SK-N-SH (cell line): ENCODE data around the gene RICTOR. TPM values are rescaled to one million over a fixed set of nuclear protein-coding genes. Genes with fewer than 3 reads are reported as not detected.

Source experiments
- CTCF ChIA-PET: fragments of 300-600, 350-600 bp; formaldehyde crosslinking; extraction: SDS; loops from one replicate; lab custom pipeline; 2021; lab: Yijun Ruan, JAX
- POLR2A ChIA-PET: fragments of 350-600 bp; sonication (Branson Sonifier 250); formaldehyde crosslinking; extraction: SDS; loops from one replicate; lab custom pipeline; 2020; ENCODE audit warnings: antibody characterized with exemption, inconsistent platforms; lab: Yijun Ruan, JAX
- DNase-seq: peaks from one replicate; pipeline ENCODE4 v3.0.0; 2012
- H2AFZ ChIP-seq: fragments of 200-600 bp; sonication (generic); 2 replicates; pipeline ENCODE4 v1.8.1; 2016; ENCODE audit warnings: antibody characterized with exemption, mild to moderate bottlenecking, low read depth
- H3F3A ChIP-seq: fragments of 200-600 bp; sonication (generic); replicated peaks from 2 replicates; pipeline ENCODE3; 2016; ENCODE audit warnings: antibody characterized with exemption, mild to moderate bottlenecking; ENCODE audit not compliant: insufficient read depth
- H3K27ac ChIP-seq, 2 experiments: fragments of 200-500 bp in 1 of 2; fragments of 200-600 bp in 1 of 2; sonication (Bioruptor generic) in 1 of 2; sonication (generic), shearing (Covaris generic) in 1 of 2; 2 replicates each; pipeline versions ENCODE4 v1.5.1 to v1.6.1; 2014 to 2016; ENCODE audit warnings: low read depth in 2 of 2, inconsistent platforms in 1 of 2, low read length in 1 of 2, mild to moderate bottlenecking in 1 of 2, mixed read lengths in 1 of 2
- H3K27me3 ChIP-seq: fragments of 200-600 bp; sonication (generic), shearing (Covaris generic); 2 replicates; pipeline ENCODE4 v1.6.1; 2016; ENCODE audit warnings: mixed run types; ENCODE audit not compliant: insufficient read depth
- H3K36me3 ChIP-seq, 2 experiments: fragments of 200-500 bp in 1 of 2; fragments of 200-600 bp in 1 of 2; sonication (Bioruptor generic) in 1 of 2; sonication (generic) in 1 of 2; replicated peaks in 1 of 2; 2 replicates each; pipeline versions ENCODE3 to v1.5.1; 2014 to 2016; ENCODE audit warnings: low read length in 1 of 2, mild to moderate bottlenecking in 1 of 2; ENCODE audit not compliant: insufficient read depth in 2 of 2, control insufficient read depth in 1 of 2
- H3K4me1 ChIP-seq, 2 experiments: fragments of 200-500 bp in 1 of 2; fragments of 200-600 bp in 1 of 2; sonication (Bioruptor generic) in 1 of 2; sonication (generic), shearing (Covaris generic) in 1 of 2; 2 replicates each; pipeline versions ENCODE4 v1.5.1 to v1.6.1; 2014 to 2016; ENCODE audit warnings: low read depth in 1 of 2, low read length in 1 of 2, mixed run types in 1 of 2; ENCODE audit not compliant: insufficient read depth in 2 of 2, control insufficient read depth in 1 of 2
- H3K4me2 ChIP-seq: fragments of 200-600 bp; sonication (generic), shearing (Covaris generic); 2 replicates; pipeline ENCODE4 v1.6.1; 2017; ENCODE audit warnings: mixed run types
- H3K4me3 ChIP-seq, 2 experiments: fragments of 200-500 bp in 1 of 2; fragments of 200-600 bp in 1 of 2; sonication (Bioruptor generic) in 1 of 2; sonication (generic), shearing (Covaris generic) in 1 of 2; 2 replicates each; pipeline versions ENCODE4 v1.5.1 to v1.8.1; 2014 to 2016; ENCODE audit warnings: low read depth in 2 of 2, inconsistent platforms in 1 of 2, low read length in 1 of 2, mild to moderate bottlenecking in 1 of 2, mixed read lengths in 1 of 2, moderate library complexity in 1 of 2
- H3K79me2 ChIP-seq: fragments of 200-600 bp; sonication (generic); 2 replicates; pipeline ENCODE4 v1.8.1; 2017; ENCODE audit warnings: mild to moderate bottlenecking; ENCODE audit not compliant: insufficient read depth
- H3K9ac ChIP-seq: fragments of 200-600 bp; sonication (generic); 2 replicates; pipeline ENCODE4 v1.6.1; 2017; ENCODE audit warnings: mixed run types
- H3K9me2 ChIP-seq: fragments of 200-600 bp; sonication (generic); 2 replicates; pipeline ENCODE4 v1.6.1; 2017; ENCODE audit warnings: mixed run types
- H3K9me3 ChIP-seq: fragments of 200-600 bp; sonication (generic); 2 replicates; pipeline ENCODE4 v1.6.1; 2017; ENCODE audit warnings: mixed run types, mild to moderate bottlenecking, moderate library complexity
- H4K20me1 ChIP-seq: fragments of 200-600 bp; sonication (generic); 2 replicates; pipeline ENCODE4 v1.6.1; 2017; ENCODE audit warnings: mild to moderate bottlenecking, mixed run types; ENCODE audit not compliant: insufficient read depth
- CHD2 ChIP-seq: fragments of 150-350 bp; IDR thresholded peaks from 2 replicates; pipeline ENCODE4 v1.6.1; 2018; ENCODE audit warnings: low read length; ENCODE audit not compliant: partially characterized antibody
- ELF1 ChIP-seq: IDR thresholded peaks from 2 replicates; pipeline ENCODE4 v1.4.0; 2012
- EZH2phosphoT487 ChIP-seq: fragments of 200-600 bp; sonication (generic); IDR thresholded peaks from 2 replicates; pipeline ENCODE4 v1.6.1; 2017; ENCODE audit warnings: low read depth, mixed run types, mild to moderate bottlenecking, antibody characterized with exemption, moderate library complexity, borderline replicate concordance
- FOXM1 ChIP-seq: IDR thresholded peaks from 2 replicates; pipeline ENCODE4 v1.4.0; 2012; ENCODE audit warnings: low read depth, mild to moderate bottlenecking
- GATA2 ChIP-seq: sonication (generic); formaldehyde crosslinking; IDR thresholded peaks from 2 replicates; pipeline ENCODE4 v1.5.0; 2020; ENCODE audit warnings: mild to moderate bottlenecking, missing genetic modification reagents
- JUND ChIP-seq: IDR thresholded peaks from 2 replicates; pipeline ENCODE4 v1.4.0; 2012
- MXI1 ChIP-seq: IDR thresholded peaks from 2 replicates; pipeline ENCODE4 v1.6.1; 2012; ENCODE audit warnings: mild to moderate bottlenecking, low read depth, low read length, improper control_type of control experiment
- NRF1 ChIP-seq: IDR thresholded peaks from 2 replicates; pipeline ENCODE4 v1.6.1; 2012; ENCODE audit warnings: low read depth, mild to moderate bottlenecking, low read length
- PBX3 ChIP-seq: IDR thresholded peaks from 2 replicates; pipeline ENCODE4; 2012
- POLR2AphosphoS5 ChIP-seq: IDR thresholded peaks from 2 replicates; pipeline ENCODE4 v1.6.1; 2012; ENCODE audit warnings: low read depth, low read length
- RAD21 ChIP-seq: IDR thresholded peaks from 2 replicates; pipeline ENCODE4 v1.6.1; 2012; ENCODE audit warnings: mild to moderate bottlenecking, low read length
- RXRA ChIP-seq: IDR thresholded peaks from 2 replicates; pipeline ENCODE4 v1.4.0; 2012; ENCODE audit warnings: low read depth, mild to moderate bottlenecking, borderline replicate concordance
- SIN3A ChIP-seq: IDR thresholded peaks from 2 replicates; pipeline ENCODE4 v1.6.1; 2012; ENCODE audit warnings: low read depth, mild to moderate bottlenecking, low read length, moderate library complexity, borderline replicate concordance
- SMC3 ChIP-seq: IDR thresholded peaks from 2 replicates; pipeline ENCODE4 v1.6.1; 2012; ENCODE audit warnings: low read depth, low read length, improper control_type of control experiment
- TCF12 ChIP-seq: IDR thresholded peaks from 2 replicates; pipeline ENCODE4 v1.4.0; 2012
- TEAD4 ChIP-seq: IDR thresholded peaks from 2 replicates; pipeline ENCODE4 v1.4.0; 2012; ENCODE audit warnings: mild to moderate bottlenecking, borderline replicate concordance; ENCODE audit not compliant: insufficient read depth
- USF2 ChIP-seq: fragments of 150-350 bp; IDR thresholded peaks from 2 replicates; pipeline ENCODE4 v1.6.1; 2017; ENCODE audit warnings: antibody characterized with exemption, low read length, low read depth, borderline replicate concordance
- ZBTB33 ChIP-seq: IDR thresholded peaks from 2 replicates; pipeline ENCODE4 v1.4.0; 2012; ENCODE audit warnings: low read depth, borderline replicate concordance
- WGBS: methylation state at CpG from one replicate; pipeline ENCODE4 v1.1.6; 2017; ENCODE audit warnings: low lambda C conversion rate; 5-methylcytosine and 5-hydroxymethylcytosine counted together
- polyA plus RNA-seq, 3 experiments: library from polyadenylated mRNA; depleted of rRNA; stranded (reverse); fragments of >200 nt; gene quantifications; 2 replicates each; pipeline ENCODE4 v1.2.3, GENCODE V29; 2012

The RICTOR gene
- polyA plus RNA-seq, 1 of the 3 experiments (the other 2 are of a cell fraction) = 1.6 TPM

DNA sequence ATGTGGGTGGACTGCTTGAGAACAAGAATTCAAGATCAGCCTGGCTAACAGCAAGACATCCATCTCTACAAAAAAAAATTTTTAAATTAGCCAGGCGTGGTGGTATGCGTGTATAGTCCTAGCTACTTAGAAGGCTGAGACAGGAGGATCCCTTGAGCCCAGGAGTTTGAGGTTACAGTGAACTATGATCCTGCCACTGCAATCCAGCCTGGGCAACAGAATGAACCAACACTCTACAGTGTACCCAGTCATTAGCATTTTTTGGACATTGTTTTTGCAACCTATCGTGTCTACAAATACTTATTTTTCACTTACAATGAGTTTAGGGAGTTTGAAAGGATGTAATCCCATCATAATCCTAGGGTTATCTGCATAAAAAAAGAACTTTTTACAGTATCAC is 22.1 kb downstream of the RICTOR start:
- Histone ChIP-seq H3K9ac (no peak overlapping the region), H3K4me3 (no peak overlapping the region), H3K27me3 (no peaks in the 10 kb centered on the region), H3K36me3 (no peaks in the 10 kb centered on the region)
- TF ChIP-seq TEAD4 (no peak), RXRA (no peak), FOXM1 (no peak), EZH2phosphoT487 (no peak), JUND (no peak), ZBTB33 (no peak), TCF12 (no peak), CHD2 (no peak), PBX3 (no peak), NRF1 (no peak), POLR2AphosphoS5 (no peak), SMC3 (no peak), SIN3A (no peak), ELF1 (no peak)
- TF ChIP-seq, all 33 proteins: peak for 0
- Histone ChIP-seq H3K4me2 (no peak overlapping the region), H3K27ac (no peak overlapping the region), H3F3A (no peaks in the 10 kb centered on the region), H3K79me2 (peaks cover 71% of the 10 kb centered on the region), H4K20me1 (0 out of 2 replicates have a peak, but pooled peaks cover 5% of the 10 kb centered on the region), H3K9me2 (no peaks in the 10 kb centered on the region), H2AFZ (no peak overlapping the region), H3K4me1 (no peaks in the 10 kb centered on the region), H3K9me3 (no peaks in the 10 kb centered on the region)
- POLR2A ChIA-PET = no interaction called here
- CTCF ChIA-PET = no interaction called here
- WGBS = 95% methylated on average over 3 of the region's 3 CpGs
- DNase-seq = no peak

- Histone ChIP-seq H3K4me2 (no peak overlapping the region), H3K36me3 (no peaks in the 10 kb centered on the region), H3K4me3 (no peak overlapping the region), H3F3A (peaks cover 7% of the 10 kb centered on the region)
- TF ChIP-seq USF2 = no peak
- no peak for TF ChIP-seq GATA2 (CRISPR knock-in tag)
- TF ChIP-seq RAD21 = no peak
- TF ChIP-seq MXI1 = no peak
- TF ChIP-seq, all 33 proteins: peak for 0
- H4K20me1 ChIP-seq = peaks cover 12% of the 10 kb centered on the region; the same call in 1 of the 2 replicates
- H3K79me2 ChIP-seq = peaks cover 63% of the 10 kb centered on the region
- H3K27ac ChIP-seq = no peak overlapping the region
- H3K9ac ChIP-seq = no peak overlapping the region
- CTCF ChIA-PET = no interaction called here
- no peaks in the 10 kb centered on the region for H3K9me3 ChIP-seq
- no peak for DNase-seq
- no peak overlapping the region for H2AFZ ChIP-seq
- no peaks in the 10 kb centered on the region; a peak in 1 of 4 replicates for H3K4me1 ChIP-seq
- no peaks in the 10 kb centered on the region for H3K9me2 ChIP-seq
- no peaks in the 10 kb centered on the region for H3K27me3 ChIP-seq
- POLR2A ChIA-PET = no interaction called here
- 95% methylated on average over 1 of the region's 1 CpG for WGBS
These were observed 24.9 kb downstream of the RICTOR start for GRCh38 chr5:39049315-39049714.
